Stomach (tissue), 4 donors: Measurements from ENCODE around the gene AIFM3.

ENCODE experiments used
- POLR2A ChIP-seq, 4 donors: fragments of 450-650 bp; IDR thresholded peaks; one replicate each; pipeline ENCODE4 v1.6.1; 2016; ENCODE audit warnings: antibody characterized with exemption in 4 of 4, control low read depth in 2 of 4, mild to moderate bottlenecking in 1 of 4, moderate library complexity in 1 of 4
- TF ChIP-seq, protein P1 (sequence below), 7 experiments: fragments of 450-650 bp in 4 of 7; fragments of 200-600 bp in 3 of 7; sonication (generic) in 3 of 7; IDR thresholded peaks; one replicate each; pipeline ENCODE4 v1.5.1; 2016 to 2019; ENCODE audit warnings: antibody characterized with exemption in 7 of 7, control low read depth in 2 of 7, mild to moderate bottlenecking in 1 of 7

- TF ChIP-seq, protein P1, sequence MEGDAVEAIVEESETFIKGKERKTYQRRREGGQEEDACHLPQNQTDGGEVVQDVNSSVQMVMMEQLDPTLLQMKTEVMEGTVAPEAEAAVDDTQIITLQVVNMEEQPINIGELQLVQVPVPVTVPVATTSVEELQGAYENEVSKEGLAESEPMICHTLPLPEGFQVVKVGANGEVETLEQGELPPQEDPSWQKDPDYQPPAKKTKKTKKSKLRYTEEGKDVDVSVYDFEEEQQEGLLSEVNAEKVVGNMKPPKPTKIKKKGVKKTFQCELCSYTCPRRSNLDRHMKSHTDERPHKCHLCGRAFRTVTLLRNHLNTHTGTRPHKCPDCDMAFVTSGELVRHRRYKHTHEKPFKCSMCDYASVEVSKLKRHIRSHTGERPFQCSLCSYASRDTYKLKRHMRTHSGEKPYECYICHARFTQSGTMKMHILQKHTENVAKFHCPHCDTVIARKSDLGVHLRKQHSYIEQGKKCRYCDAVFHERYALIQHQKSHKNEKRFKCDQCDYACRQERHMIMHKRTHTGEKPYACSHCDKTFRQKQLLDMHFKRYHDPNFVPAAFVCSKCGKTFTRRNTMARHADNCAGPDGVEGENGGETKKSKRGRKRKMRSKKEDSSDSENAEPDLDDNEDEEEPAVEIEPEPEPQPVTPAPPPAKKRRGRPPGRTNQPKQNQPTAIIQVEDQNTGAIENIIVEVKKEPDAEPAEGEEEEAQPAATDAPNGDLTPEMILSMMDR (IDR thresholded peaks at IDR 0.05), result no peak
- TF ChIP-seq POLR2A (IDR thresholded peaks at IDR 0.05), result no peak
Observed at GRCh38 chr22:20970939-20971657, 4.0 kb downstream of the AIFM3 start.
